Measurements from ENCODE around the gene PHTF2. TPM values are rescaled to one million over a fixed set of nuclear protein-coding genes. Genes with fewer than 3 reads are reported as not detected.

PHTF2 gene
- total and polyA plus RNA-seq, 2 experiments from 2014 or later, result 13.3 to 26.9 TPM

DNA sequence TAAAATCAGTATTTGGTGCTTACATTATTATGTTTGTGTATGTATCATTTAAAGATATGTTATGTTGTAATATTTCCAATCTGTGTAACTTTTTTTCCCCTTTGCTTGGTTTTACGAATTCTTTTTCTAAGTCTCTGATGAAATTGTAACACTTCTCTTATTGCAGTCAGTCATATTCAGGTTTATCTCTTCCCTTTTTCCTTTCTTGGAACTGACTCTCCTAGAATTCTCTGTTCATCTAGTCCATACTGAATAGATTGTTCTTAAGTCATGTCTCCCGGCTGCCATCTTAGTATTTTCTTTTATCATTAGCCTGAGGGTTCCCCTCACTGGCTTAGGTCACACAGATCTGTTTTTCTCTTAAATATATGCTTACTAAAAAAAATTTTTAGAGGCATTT lies 44.6 kb downstream of the PHTF2 start:
- WGBS (ENCODE audit: low lambda C conversion rate, missing lambda C conversion rate), result 91% methylated on average over 2 of the region's 2 CpGs

DNA sequence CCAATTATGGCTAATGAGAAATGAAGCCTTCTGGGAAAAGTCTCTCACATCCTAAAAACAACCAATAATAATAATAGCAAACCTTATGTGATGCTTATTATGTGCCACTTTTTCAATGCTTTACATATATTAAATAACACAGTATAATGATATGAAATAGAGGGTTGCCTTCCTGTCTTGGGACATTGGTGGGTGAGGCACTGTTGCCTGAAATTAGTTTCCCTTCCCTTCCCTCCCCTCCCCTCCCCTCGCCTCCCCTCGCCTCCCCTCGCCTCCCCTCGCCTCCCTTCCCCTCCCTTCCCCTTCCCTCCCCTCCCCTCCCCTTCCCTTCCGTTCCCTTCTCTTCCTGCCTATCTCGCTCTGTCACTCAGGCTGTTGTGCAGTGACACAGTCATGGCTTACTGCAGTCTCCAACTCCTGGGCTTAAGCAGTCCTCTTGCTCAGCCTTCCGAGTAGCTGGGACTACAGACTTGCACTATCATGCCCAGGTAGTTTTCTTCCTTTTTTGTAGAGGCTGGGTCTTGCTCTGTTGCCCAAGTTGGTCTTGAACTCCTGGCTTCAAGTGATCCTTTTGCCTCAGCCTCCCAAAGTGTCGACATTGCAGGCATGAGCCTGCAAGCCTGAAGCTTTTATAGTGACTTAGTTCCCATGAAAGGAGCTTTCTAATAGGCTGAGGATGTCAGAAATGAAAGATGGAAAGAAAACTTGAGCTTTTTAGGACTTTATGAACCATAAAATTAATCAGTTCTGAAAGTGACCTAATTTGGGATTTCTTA lies 47.9 kb downstream of the PHTF2 start:
- WGBS (ENCODE audit: low lambda C conversion rate, missing lambda C conversion rate), result 97% methylated on average over 3 of the region's 8 CpGs

More for the DNA sequence above, 44.6 kb downstream of the PHTF2 start:
- TF ChIP-seq, protein P1, sequence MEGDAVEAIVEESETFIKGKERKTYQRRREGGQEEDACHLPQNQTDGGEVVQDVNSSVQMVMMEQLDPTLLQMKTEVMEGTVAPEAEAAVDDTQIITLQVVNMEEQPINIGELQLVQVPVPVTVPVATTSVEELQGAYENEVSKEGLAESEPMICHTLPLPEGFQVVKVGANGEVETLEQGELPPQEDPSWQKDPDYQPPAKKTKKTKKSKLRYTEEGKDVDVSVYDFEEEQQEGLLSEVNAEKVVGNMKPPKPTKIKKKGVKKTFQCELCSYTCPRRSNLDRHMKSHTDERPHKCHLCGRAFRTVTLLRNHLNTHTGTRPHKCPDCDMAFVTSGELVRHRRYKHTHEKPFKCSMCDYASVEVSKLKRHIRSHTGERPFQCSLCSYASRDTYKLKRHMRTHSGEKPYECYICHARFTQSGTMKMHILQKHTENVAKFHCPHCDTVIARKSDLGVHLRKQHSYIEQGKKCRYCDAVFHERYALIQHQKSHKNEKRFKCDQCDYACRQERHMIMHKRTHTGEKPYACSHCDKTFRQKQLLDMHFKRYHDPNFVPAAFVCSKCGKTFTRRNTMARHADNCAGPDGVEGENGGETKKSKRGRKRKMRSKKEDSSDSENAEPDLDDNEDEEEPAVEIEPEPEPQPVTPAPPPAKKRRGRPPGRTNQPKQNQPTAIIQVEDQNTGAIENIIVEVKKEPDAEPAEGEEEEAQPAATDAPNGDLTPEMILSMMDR (IDR thresholded peaks at IDR 0.05; ENCODE audit: poor library complexity), result no peak
- TF ChIP-seq EZH2phosphoT487 (IDR thresholded peaks at IDR 0.05; ENCODE audit: low read depth, severe bottlenecking, unreplicated experiment) (no peak), EZH2 (IDR thresholded peaks at IDR 0.05; ENCODE audit: borderline replicate concordance) (no peak)
- Histone ChIP-seq H4K20me1 (ENCODE audit: insufficient read depth, poor library complexity, severe bottlenecking) (no peaks in the 10 kb centered on the region), H2AFZ (no peak overlapping the region), H3K27me3 (no peaks in the 10 kb centered on the region), H3K79me2 (peaks cover 13% of the 10 kb centered on the region), H3K9me3 (ENCODE audit: low read depth) (no peaks in the 10 kb centered on the region), H3K4me3 (no peak overlapping the region), H3K4me2 (no peak overlapping the region), H3K9me2 (replicated peaks; ENCODE audit: insufficient read depth) (no peaks in the 10 kb centered on the region), H3K4me1 (ENCODE audit: insufficient read depth) (no peaks in the 10 kb centered on the region), H3K27ac (no peak overlapping the region), H3K36me3 (replicated peaks; ENCODE audit: insufficient read depth, low read depth) (no peaks in the 10 kb centered on the region)
- no peak for DNase-seq (ENCODE audit: low spot score)

DNA sequence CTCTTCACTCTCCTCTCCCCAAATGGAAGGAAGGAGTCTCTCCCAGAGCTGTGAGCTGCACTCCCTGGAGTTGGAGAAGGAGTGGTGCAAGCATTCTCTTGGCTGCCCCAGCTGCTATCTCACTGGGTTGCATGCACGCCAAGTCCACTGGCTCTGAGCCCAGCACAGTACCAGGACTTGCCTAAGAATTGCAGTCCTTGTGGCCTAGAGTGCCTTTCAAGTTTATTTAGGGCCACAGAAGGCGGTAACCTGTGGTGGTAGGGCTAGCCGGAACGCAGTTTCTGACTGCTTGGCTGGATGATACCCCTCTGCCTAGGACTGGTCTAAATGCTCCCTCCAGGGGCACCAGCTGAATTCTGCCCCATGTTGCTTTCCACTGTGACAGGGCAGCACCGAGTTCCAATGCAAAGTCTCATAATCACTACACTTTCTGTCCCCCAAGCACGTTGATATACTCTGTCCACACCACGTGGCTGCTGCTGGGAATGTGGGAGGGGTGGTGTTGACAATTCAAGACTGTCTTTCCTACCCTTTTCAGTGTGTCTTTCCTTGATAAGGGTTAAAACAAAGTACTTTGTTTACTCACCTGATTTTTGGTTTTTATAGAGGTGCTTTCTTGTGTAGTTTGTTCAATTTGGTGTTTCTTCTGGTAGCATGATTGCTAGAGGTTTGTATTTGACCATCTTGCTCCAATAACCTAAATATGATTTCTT lies 57.0 kb downstream of the PHTF2 start:
- H3K79me2 ChIP-seq, result peaks cover 21% of the 10 kb centered on the region

More for the DNA sequence above, 47.9 kb downstream of the PHTF2 start:
- H3K4me1 ChIP-seq (ENCODE audit: insufficient read depth), result no peaks in the 10 kb centered on the region
- no peak overlapping the region for H3K4me3 ChIP-seq
- TF ChIP-seq, protein P1 (IDR thresholded peaks at IDR 0.05; ENCODE audit: poor library complexity), result no peak
- TF ChIP-seq EZH2phosphoT487 (IDR thresholded peaks at IDR 0.05; ENCODE audit: low read depth, severe bottlenecking, unreplicated experiment), result no peak
- no peak for TF ChIP-seq EZH2 (IDR thresholded peaks at IDR 0.05; ENCODE audit: borderline replicate concordance)
- no peaks in the 10 kb centered on the region for H3K9me3 ChIP-seq (ENCODE audit: low read depth)
- H4K20me1 ChIP-seq (ENCODE audit: insufficient read depth, poor library complexity, severe bottlenecking), result no peaks in the 10 kb centered on the region
- H2AFZ ChIP-seq, result no peak overlapping the region
- no peak overlapping the region for H3K27ac ChIP-seq
- DNase-seq (ENCODE audit: low spot score), result no peak
- H3K9me2 ChIP-seq (replicated peaks; ENCODE audit: insufficient read depth), result no peaks in the 10 kb centered on the region
- peaks cover 13% of the 10 kb centered on the region for H3K79me2 ChIP-seq
- H3K4me2 ChIP-seq, result no peak overlapping the region
- H3K27me3 ChIP-seq, result no peaks in the 10 kb centered on the region
- H3K36me3 ChIP-seq (replicated peaks; ENCODE audit: insufficient read depth, low read depth), result no peaks in the 10 kb centered on the region

More for the DNA sequence above, 57.0 kb downstream of the PHTF2 start:
- TF ChIP-seq EZH2phosphoT487 (IDR thresholded peaks at IDR 0.05; ENCODE audit: low read depth, severe bottlenecking, unreplicated experiment) (no peak), EZH2 (IDR thresholded peaks at IDR 0.05; ENCODE audit: borderline replicate concordance) (no peak)
- TF ChIP-seq, protein P1 (IDR thresholded peaks at IDR 0.05; ENCODE audit: poor library complexity), result no peak
- no peak for DNase-seq (ENCODE audit: low spot score)
- 85% methylated on average over 6 of the region's 7 CpGs for WGBS (ENCODE audit: low lambda C conversion rate, missing lambda C conversion rate)
- no peaks in the 10 kb centered on the region for H3K9me3 ChIP-seq (ENCODE audit: low read depth)
- H2AFZ ChIP-seq, result no peak overlapping the region
- H4K20me1 ChIP-seq (ENCODE audit: insufficient read depth, poor library complexity, severe bottlenecking), result no peaks in the 10 kb centered on the region
- H3K4me1 ChIP-seq (ENCODE audit: insufficient read depth), result no peaks in the 10 kb centered on the region
- H3K4me3 ChIP-seq, result no peak overlapping the region
- H3K27me3 ChIP-seq, result no peaks in the 10 kb centered on the region
- H3K27ac ChIP-seq, result no peak overlapping the region
- H3K9me2 ChIP-seq (replicated peaks; ENCODE audit: insufficient read depth), result no peaks in the 10 kb centered on the region
- no peaks in the 10 kb centered on the region for H3K36me3 ChIP-seq (replicated peaks; ENCODE audit: insufficient read depth, low read depth)
- H3K4me2 ChIP-seq, result no peak overlapping the region

Measured in hepatocyte (in vitro differentiated cells).